Caco-2 (cell line): ENCODE measurements around the gene OR2AT4. TPM values are rescaled to one million over a fixed set of nuclear protein-coding genes. Genes with fewer than 3 reads are reported as not detected.

Source experiments
- BruUV-seq: library from RNA; stranded (reverse); fragments of 400-500 nt; replicated peaks from 2 replicates; lab custom pipeline; 2021; lab: Mats Ljungman, UMichigan
- CTCF ChIA-PET: fragments of 300-600 bp; sonication (Branson Sonifier 250); formaldehyde crosslinking; loops from one replicate; lab custom pipeline; 2022; ENCODE audit warnings: antibody characterized with exemption; lab: Charles Lee
- POLR2A ChIA-PET: fragments of 300-600 bp; sonication (Branson Sonifier 250); formaldehyde crosslinking; loops from one replicate; lab custom pipeline; 2022; ENCODE audit warnings: antibody characterized with exemption; lab: Charles Lee
- DNase-seq, 2 experiments: peaks; one replicate each; pipeline versions ENCODE4 v3.0.0 to v3.0.0-alpha.2; 2020 to 2022
- H3K27me3 ChIP-seq: replicated peaks from 2 replicates; pipeline ENCODE4 v1.6.0; 2011; ENCODE audit warnings: low read length; ENCODE audit not compliant: control insufficient read depth, insufficient read depth
- H3K36me3 ChIP-seq: 2 replicates; pipeline ENCODE4 v1.5.1; 2011; ENCODE audit warnings: low read length; ENCODE audit not compliant: control insufficient read depth, insufficient read depth
- H3K4me1 ChIP-seq: fragments of 250-450 bp; sonication (Bioruptor Pico); 2 replicates; pipeline ENCODE4 v1.5.1; 2020; ENCODE audit warnings: mild to moderate bottlenecking
- H3K4me3 ChIP-seq: 2 replicates; pipeline ENCODE4 v1.5.1; 2011; ENCODE audit warnings: low read depth, mild to moderate bottlenecking, control low read depth, low read length
- H3K9me3 ChIP-seq: fragments of 250-450 bp; sonication (Bioruptor Pico); 2 replicates; pipeline ENCODE4 v1.5.1; 2020; ENCODE audit warnings: mild to moderate bottlenecking, moderate library complexity
- H3K27ac Mint-ChIP-seq: one replicate; pipeline ENCODE4 v1.8.0; 2022; ENCODE audit warnings: mixed read lengths; ENCODE audit not compliant: unreplicated experiment
- H3K27me3 Mint-ChIP-seq: one replicate; pipeline ENCODE4 v1.8.0; 2022; ENCODE audit warnings: mixed read lengths; ENCODE audit not compliant: insufficient read depth, unreplicated experiment
- H3K36me3 Mint-ChIP-seq: one replicate; pipeline ENCODE4 v1.8.0; 2022; ENCODE audit warnings: mild to moderate bottlenecking, mixed read lengths; ENCODE audit not compliant: insufficient read depth, unreplicated experiment
- H3K4me1 Mint-ChIP-seq: one replicate; pipeline ENCODE4 v1.8.0; 2022; ENCODE audit warnings: low read depth, mixed read lengths; ENCODE audit not compliant: unreplicated experiment
- H3K4me3 Mint-ChIP-seq: one replicate; pipeline ENCODE4 v1.8.0; 2022; ENCODE audit warnings: mild to moderate bottlenecking, moderate library complexity, mixed read lengths; ENCODE audit not compliant: unreplicated experiment
- H3K9me3 Mint-ChIP-seq: one replicate; pipeline ENCODE4 v1.8.0; 2022; ENCODE audit warnings: mixed read lengths; ENCODE audit not compliant: unreplicated experiment
- CTCF ChIP-seq, 2 experiments: fragments of 200-600 bp in 1 of 2; IDR thresholded peaks; 1 replicate in 1 of 2; 2 replicates in 1 of 2; pipeline versions ENCODE4 v1.5.1 to v1.8.0; 2011 to 2022; ENCODE audit warnings: antibody characterized with exemption in 1 of 2, control low read depth in 1 of 2, inconsistent platforms in 1 of 2, low read depth in 1 of 2, low read length in 1 of 2, mild to moderate bottlenecking in 1 of 2, moderate library complexity in 1 of 2; ENCODE audit not compliant: insufficient read depth in 1 of 2, severe bottlenecking in 1 of 2, unreplicated experiment in 1 of 2
- intact Hi-C: fragments of 100-400 bp; cut with micrococcal nuclease; formaldehyde crosslinking; loops from one replicate; pipeline ENCODE4 v1.10.0; 2022; ENCODE audit not compliant: unreplicated experiment
- total RNA-seq: library from RNA; stranded (reverse); gene quantifications from 2 replicates; pipeline ENCODE4 v1.2.3, GENCODE V29; 2022

OR2AT4 gene
- total RNA-seq, 1 experiment from 2014 or later: not detected

- peaks cover 5% of the 10 kb centered on the region for H3K27me3 Mint-ChIP-seq
- intact Hi-C loops: no loop called here
- H3K9me3 Mint-ChIP-seq: no peaks in the 10 kb centered on the region
- no peaks in the 10 kb centered on the region for H3K27me3 ChIP-seq
- no peak overlapping the region for H3K4me3 ChIP-seq
- no TSS peak for BruUV-seq
- no peak for DNase-seq
- H3K4me1 ChIP-seq: no peaks in the 10 kb centered on the region
- H3K36me3 ChIP-seq: no peaks in the 10 kb centered on the region
- no peak overlapping the region for H3K4me3 Mint-ChIP-seq
- H3K4me1 Mint-ChIP-seq: no peaks in the 10 kb centered on the region
- H3K9me3 ChIP-seq: 0 out of 2 replicates have a peak, but pooled peaks cover 6% of the 10 kb centered on the region
- H3K36me3 Mint-ChIP-seq: no peaks in the 10 kb centered on the region
- CTCF ChIA-PET: no interaction called here
- TF ChIP-seq CTCF (IDR thresholded peaks at IDR 0.05; ENCODE audit: insufficient read depth in 1 of 2, low read depth in 1 of 2, low read length in 1 of 2, severe bottlenecking in 1 of 2, unreplicated experiment in 1 of 2): no peak
- POLR2A ChIA-PET: interaction anchor here (0.6 kb wide), 1 partner anchor 22 kb away, joined by 4 read pairs; no protein-coding TSS in a partner anchor
- no peak overlapping the region for H3K27ac Mint-ChIP-seq
Measured at GRCh38 chr11:75103380-75104026, 6.8 kb upstream of the OR2AT4 start.

- H3K4me3 ChIP-seq: no peak overlapping the region
- intact Hi-C loops: no loop called here
- Mint-ChIP-seq H3K9me3 (no peaks in the 10 kb centered on the region), H3K27me3 (peaks cover 7% of the 10 kb centered on the region), H3K4me1 (no peaks in the 10 kb centered on the region), H3K36me3 (no peaks in the 10 kb centered on the region), H3K4me3 (no peak overlapping the region), H3K27ac (no peak overlapping the region)
- ChIA-PET POLR2A (interaction anchor here (0.6 kb wide), 1 partner anchor 324 kb away, joined by 6 read pairs; no protein-coding TSS in a partner anchor), CTCF (interaction anchor here (0.6 to 1.0 kb wide), 2 partner anchors 46 to 147 kb away, joined by 3 read pairs; no protein-coding TSS in a partner anchor)
- H3K9me3 ChIP-seq: 0 out of 2 replicates have a peak, but pooled peaks cover 6% of the 10 kb centered on the region
- H3K36me3 ChIP-seq: no peaks in the 10 kb centered on the region
- no peak for TF ChIP-seq CTCF (IDR thresholded peaks at IDR 0.05; ENCODE audit: insufficient read depth in 1 of 2, low read depth in 1 of 2, low read length in 1 of 2, severe bottlenecking in 1 of 2, unreplicated experiment in 1 of 2)
- no TSS peak for BruUV-seq
- no peak for DNase-seq
- H3K27me3 ChIP-seq: no peaks in the 10 kb centered on the region
- no peaks in the 10 kb centered on the region for H3K4me1 ChIP-seq
Measured at GRCh38 chr11:75101424-75102128, 4.9 kb upstream of the OR2AT4 start.

DNA sequence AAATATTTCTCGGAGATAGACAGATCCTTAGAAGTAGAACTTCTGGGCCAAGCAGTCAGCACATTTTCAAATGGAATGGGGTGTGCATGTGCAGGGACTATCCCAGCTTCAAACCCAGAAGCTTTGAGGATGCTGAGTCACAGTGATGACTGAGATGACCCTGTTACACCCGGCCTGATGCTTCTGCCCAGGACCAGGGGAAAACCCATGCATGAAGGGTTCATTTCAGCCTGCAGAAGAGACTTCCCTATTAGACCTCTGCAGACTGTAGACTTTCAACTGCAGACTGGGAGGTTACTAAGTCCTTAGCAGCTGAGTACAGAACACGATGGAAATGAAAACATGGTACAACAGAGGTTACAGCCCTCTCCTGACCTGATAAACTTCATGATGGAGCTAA lies 3.6 kb upstream of the OR2AT4 start:
- intact Hi-C loops: no loop called here
- POLR2A ChIA-PET: no interaction called here

More for the DNA sequence above, 3.6 kb upstream of the OR2AT4 start:
- CTCF ChIA-PET: interaction anchor here (1.0 kb wide), 1 partner anchor 148 kb away, joined by 3 read pairs; no protein-coding TSS in a partner anchor
- no peaks in the 10 kb centered on the region for H3K4me1 Mint-ChIP-seq
- Histone ChIP-seq H3K36me3 (no peaks in the 10 kb centered on the region), H3K4me3 (no peak overlapping the region), H3K27me3 (no peaks in the 10 kb centered on the region), H3K9me3 (0 out of 2 replicates have a peak, but pooled peaks cover 6% of the 10 kb centered on the region), H3K4me1 (no peaks in the 10 kb centered on the region)
- no peak for DNase-seq
- H3K36me3 Mint-ChIP-seq: no peaks in the 10 kb centered on the region
- peaks cover 11% of the 10 kb centered on the region for H3K27me3 Mint-ChIP-seq
- H3K27ac Mint-ChIP-seq: no peak overlapping the region
- no peak for TF ChIP-seq CTCF (IDR thresholded peaks at IDR 0.05; ENCODE audit: insufficient read depth in 1 of 2, low read depth in 1 of 2, low read length in 1 of 2, severe bottlenecking in 1 of 2, unreplicated experiment in 1 of 2)
- no peaks in the 10 kb centered on the region for H3K9me3 Mint-ChIP-seq
- H3K4me3 Mint-ChIP-seq: no peak overlapping the region
- BruUV-seq: no TSS peak
